PC-9 (cell line): Measurements from ENCODE around the gene SERPIND1. TPM values are rescaled to one million over a fixed set of nuclear protein-coding genes. Genes with fewer than 3 reads are reported as not detected.

ENCODE experiments used
- BruUV-seq: library from RNA; stranded (reverse); fragments of 400-500 nt; replicated peaks from 2 replicates; lab custom pipeline; 2021; lab: Mats Ljungman, UMichigan
- CTCF ChIA-PET: fragments of 300-600 bp; sonication (Branson Sonifier 250); formaldehyde crosslinking; loops from one replicate; lab custom pipeline; 2022; ENCODE audit warnings: antibody characterized with exemption; lab: Charles Lee
- POLR2A ChIA-PET: fragments of 300-600 bp; sonication (Branson Sonifier 250); formaldehyde crosslinking; loops from one replicate; lab custom pipeline; 2022; ENCODE audit warnings: antibody characterized with exemption; ENCODE audit not compliant: unreplicated experiment; lab: Charles Lee
- DNase-seq, 2 experiments: peaks; one replicate each; pipeline versions ENCODE4 v3.0.0 to v3.0.0-alpha.2; 2015 to 2022; ENCODE audit warnings: mixed read lengths in 1 of 2
- H2AFZ ChIP-seq: fragments of 200-600 bp; sonication (generic); 2 replicates; pipeline ENCODE4 v1.8.1; 2017; ENCODE audit warnings: antibody characterized with exemption
- H3F3A ChIP-seq: fragments of 200-600 bp; sonication (generic); 2 replicates; pipeline ENCODE4 v1.8.1; 2017; ENCODE audit warnings: antibody characterized with exemption, mild to moderate bottlenecking, low read depth; ENCODE audit not compliant: insufficient read depth
- H3K27ac ChIP-seq: fragments of 200-600 bp; sonication (generic); 2 replicates; pipeline ENCODE4 v1.6.1; 2016; ENCODE audit warnings: mixed run types
- H3K27me3 ChIP-seq: fragments of 200-600 bp; sonication (generic); 2 replicates; pipeline ENCODE4 v1.6.1; 2016; ENCODE audit warnings: low read depth, mixed run types; ENCODE audit not compliant: insufficient read depth
- H3K36me3 ChIP-seq: fragments of 200-600 bp; sonication (generic); 2 replicates; pipeline ENCODE4 v1.6.1; 2016; ENCODE audit warnings: low read depth, mixed run types
- H3K4me1 ChIP-seq: fragments of 200-600 bp; sonication (generic); replicated peaks from 2 replicates; pipeline ENCODE4 v1.6.1; 2016; ENCODE audit warnings: mixed run types; ENCODE audit not compliant: insufficient read depth
- H3K4me2 ChIP-seq: fragments of 200-600 bp; sonication (generic); 2 replicates; pipeline ENCODE4 v1.6.1; 2017; ENCODE audit warnings: mixed run types
- H3K4me3 ChIP-seq: fragments of 200-600 bp; sonication (generic); 2 replicates; pipeline ENCODE4 v1.6.1; 2016; ENCODE audit warnings: mixed run types
- H3K79me2 ChIP-seq: fragments of 200-600 bp; sonication (generic); 2 replicates; pipeline ENCODE4 v1.6.1; 2017; ENCODE audit warnings: low read depth, mixed run types
- H3K9me2 ChIP-seq: fragments of 200-600 bp; sonication (generic); 2 replicates; pipeline ENCODE4 v1.8.1; 2017; ENCODE audit warnings: mild to moderate bottlenecking; ENCODE audit not compliant: insufficient read depth
- H3K9me3 ChIP-seq: fragments of 200-600 bp; sonication (generic); 2 replicates; pipeline ENCODE4 v1.8.1; 2016; ENCODE audit warnings: low read depth; ENCODE audit not compliant: insufficient read depth
- H4K20me1 ChIP-seq: fragments of 200-600 bp; sonication (generic); 2 replicates; pipeline ENCODE4 v1.8.1; 2017; ENCODE audit not compliant: insufficient read depth
- EZH2 ChIP-seq: fragments of 200-600 bp; sonication (generic); IDR thresholded peaks from 2 replicates; pipeline ENCODE4 v1.8.0; 2017; ENCODE audit warnings: antibody characterized with exemption, low read depth
- intact Hi-C: fragments of 100-400 bp; cut with micrococcal nuclease; formaldehyde crosslinking; loops from one replicate; pipeline ENCODE4 v1.10.0; 2022; ENCODE audit not compliant: unreplicated experiment
- total RNA-seq: library from RNA; stranded (reverse); gene quantifications from 2 replicates; pipeline ENCODE4 v1.2.3, GENCODE V29; 2021
- TF ChIP-seq, protein P1 (sequence below): fragments of 200-600 bp; sonication (generic); conservative IDR thresholded peaks from 2 replicates; pipeline ENCODE4 v1.6.1; 2017; ENCODE audit warnings: mixed run types, antibody characterized with exemption, mild to moderate bottlenecking, moderate library complexity

SERPIND1 gene
- total RNA-seq, 1 experiment from 2014 or later: not detected

DNA sequence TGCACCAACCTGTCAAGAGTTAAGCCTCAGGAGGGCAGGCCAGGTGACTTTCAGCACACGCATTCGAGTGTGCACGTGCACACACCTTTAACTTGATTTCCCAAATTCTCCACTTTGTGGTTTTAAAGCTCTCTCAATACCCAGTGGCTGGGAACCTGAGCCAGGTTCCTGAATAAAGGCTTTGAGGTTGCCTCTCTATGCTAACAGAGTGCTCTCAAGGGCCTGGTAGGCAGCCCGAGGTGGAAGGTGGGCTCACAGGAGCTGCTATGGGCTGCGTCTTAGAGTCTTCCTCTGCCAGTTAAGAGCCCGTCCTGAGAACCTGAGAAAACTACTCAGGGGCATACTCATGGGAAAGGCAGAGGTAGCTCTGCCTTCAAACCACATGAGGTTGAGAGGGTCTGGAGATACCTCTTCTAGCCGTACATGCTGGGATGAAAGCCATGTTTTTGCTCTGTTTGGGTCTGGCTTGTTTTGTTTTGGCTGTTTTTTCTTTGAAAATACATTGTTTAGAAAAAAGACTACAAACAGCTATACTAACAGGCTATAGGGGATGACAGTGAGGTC lies 11.6 kb upstream of the SERPIND1 start:
- Histone ChIP-seq H3K4me1 (no peaks in the 10 kb centered on the region), H3K27me3 (no peaks in the 10 kb centered on the region), H3F3A (no peaks in the 10 kb centered on the region), H3K36me3 (0 out of 2 replicates have a peak, but pooled peaks cover 2% of the 10 kb centered on the region), H3K4me2 (no peak overlapping the region), H2AFZ (no peak overlapping the region), H3K79me2 (no peaks in the 10 kb centered on the region), H3K9me2 (no peaks in the 10 kb centered on the region), H3K9me3 (no peaks in the 10 kb centered on the region), H3K4me3 (no peak overlapping the region), H4K20me1 (no peaks in the 10 kb centered on the region), H3K27ac (no peak overlapping the region)
- intact Hi-C loops: no loop called here
- BruUV-seq: no TSS peak
- POLR2A ChIA-PET: no interaction called here
- CTCF ChIA-PET: no interaction called here
- no peak for DNase-seq
- TF ChIP-seq, protein P1, sequence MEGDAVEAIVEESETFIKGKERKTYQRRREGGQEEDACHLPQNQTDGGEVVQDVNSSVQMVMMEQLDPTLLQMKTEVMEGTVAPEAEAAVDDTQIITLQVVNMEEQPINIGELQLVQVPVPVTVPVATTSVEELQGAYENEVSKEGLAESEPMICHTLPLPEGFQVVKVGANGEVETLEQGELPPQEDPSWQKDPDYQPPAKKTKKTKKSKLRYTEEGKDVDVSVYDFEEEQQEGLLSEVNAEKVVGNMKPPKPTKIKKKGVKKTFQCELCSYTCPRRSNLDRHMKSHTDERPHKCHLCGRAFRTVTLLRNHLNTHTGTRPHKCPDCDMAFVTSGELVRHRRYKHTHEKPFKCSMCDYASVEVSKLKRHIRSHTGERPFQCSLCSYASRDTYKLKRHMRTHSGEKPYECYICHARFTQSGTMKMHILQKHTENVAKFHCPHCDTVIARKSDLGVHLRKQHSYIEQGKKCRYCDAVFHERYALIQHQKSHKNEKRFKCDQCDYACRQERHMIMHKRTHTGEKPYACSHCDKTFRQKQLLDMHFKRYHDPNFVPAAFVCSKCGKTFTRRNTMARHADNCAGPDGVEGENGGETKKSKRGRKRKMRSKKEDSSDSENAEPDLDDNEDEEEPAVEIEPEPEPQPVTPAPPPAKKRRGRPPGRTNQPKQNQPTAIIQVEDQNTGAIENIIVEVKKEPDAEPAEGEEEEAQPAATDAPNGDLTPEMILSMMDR: no peak
- TF ChIP-seq EZH2: no peak

DNA sequence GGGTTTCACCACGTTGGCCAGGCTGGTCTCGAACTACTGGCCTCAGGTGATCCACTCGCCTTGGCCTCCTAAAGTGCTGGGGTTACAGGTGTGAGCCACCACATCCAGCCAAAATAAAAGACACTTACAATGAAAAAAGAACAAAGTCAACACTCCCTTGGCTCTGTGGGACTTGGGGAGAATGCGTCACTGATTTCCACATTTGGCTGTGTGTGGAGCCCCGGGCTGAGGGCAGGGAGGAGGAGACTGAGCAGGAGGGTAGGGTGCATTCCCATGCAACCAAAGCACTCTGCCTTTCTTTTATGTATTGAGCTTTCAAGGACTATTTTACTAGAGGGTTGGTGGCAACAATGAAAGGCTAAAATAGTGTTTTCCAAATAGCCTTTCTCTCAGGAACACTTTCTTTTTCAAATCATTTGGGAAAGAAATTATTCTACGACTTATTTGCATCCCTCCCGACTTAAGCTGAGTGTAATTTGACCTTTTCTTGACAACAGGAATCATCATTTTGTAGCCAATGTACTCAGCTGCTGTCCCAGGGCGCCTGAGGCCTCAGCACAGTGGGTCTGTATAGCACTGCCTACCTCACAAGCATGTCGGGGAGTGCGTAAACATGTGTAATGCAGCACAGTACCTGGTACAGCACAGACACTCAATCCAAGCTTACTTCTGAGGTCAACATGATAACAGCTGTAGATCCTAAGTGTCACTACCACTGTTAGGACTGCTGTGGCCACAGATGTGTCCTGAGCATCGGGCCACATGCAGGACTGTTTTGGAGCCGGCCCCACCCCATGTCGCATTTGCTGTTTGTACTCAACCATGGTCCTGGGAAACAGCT lies 10.1 kb upstream of the SERPIND1 start:
- Histone ChIP-seq H3K4me3 (no peak overlapping the region), H3K27me3 (no peaks in the 10 kb centered on the region), H2AFZ (no peak overlapping the region), H3K27ac (no peak overlapping the region), H3K4me1 (no peaks in the 10 kb centered on the region), H3K9me2 (no peaks in the 10 kb centered on the region), H4K20me1 (no peaks in the 10 kb centered on the region), H3F3A (no peaks in the 10 kb centered on the region), H3K4me2 (no peak overlapping the region), H3K36me3 (0 out of 2 replicates have a peak, but pooled peaks cover 2% of the 10 kb centered on the region), H3K79me2 (no peaks in the 10 kb centered on the region), H3K9me3 (no peaks in the 10 kb centered on the region)
- no peak for DNase-seq
- ChIA-PET CTCF (no interaction called here), POLR2A (no interaction called here)
- intact Hi-C loops: no loop called here
- no TSS peak for BruUV-seq
- TF ChIP-seq, protein P1: no peak
- no peak for TF ChIP-seq EZH2

DNA sequence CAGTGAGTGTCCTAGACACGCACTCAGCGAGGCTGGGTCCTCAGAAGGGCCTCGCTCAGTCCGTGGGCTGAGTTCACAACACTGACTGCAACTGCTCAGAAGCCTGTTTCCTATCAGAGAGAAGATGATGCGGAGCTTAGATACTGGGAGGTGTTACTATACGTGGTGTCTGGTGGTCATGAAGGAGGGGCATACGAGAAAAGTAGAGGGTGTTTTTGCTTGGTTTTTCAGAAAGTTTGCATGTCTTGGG lies 9.5 kb upstream of the SERPIND1 start:
- BruUV-seq: no TSS peak
- H3K9me3 ChIP-seq: no peaks in the 10 kb centered on the region
- no peaks in the 10 kb centered on the region for H4K20me1 ChIP-seq
- H2AFZ ChIP-seq: no peak overlapping the region
- H3F3A ChIP-seq: no peaks in the 10 kb centered on the region
- H3K79me2 ChIP-seq: no peaks in the 10 kb centered on the region
- TF ChIP-seq EZH2: no peak
- TF ChIP-seq, protein P1: no peak
- ChIA-PET POLR2A (no interaction called here), CTCF (no interaction called here)
- H3K4me2 ChIP-seq: no peak overlapping the region
- H3K4me1 ChIP-seq: no peaks in the 10 kb centered on the region
- no peaks in the 10 kb centered on the region for H3K9me2 ChIP-seq
- H3K27ac ChIP-seq: no peak overlapping the region
- 0 out of 2 replicates have a peak, but pooled peaks cover 2% of the 10 kb centered on the region for H3K36me3 ChIP-seq
- no peak overlapping the region for H3K4me3 ChIP-seq
- intact Hi-C loops: no loop called here
- no peak for DNase-seq
- H3K27me3 ChIP-seq: no peaks in the 10 kb centered on the region
